GM23248 (cell line): Measurements from ENCODE around the gene TGM1.

Experiments
- EZH2 ChIP-seq: fragments of 200-600 bp; sonication (generic); IDR thresholded peaks from 2 replicates; pipeline ENCODE4 v1.6.1; 2018; ENCODE audit warnings: antibody characterized with exemption, mild to moderate bottlenecking; ENCODE audit not compliant: insufficient read depth, poor library complexity, severe bottlenecking
- EZH2phosphoT487 ChIP-seq: fragments of 200-600 bp; sonication (generic); IDR thresholded peaks from 2 replicates; pipeline ENCODE4 v1.6.1; 2018; ENCODE audit warnings: antibody characterized with exemption, moderate library complexity, mild to moderate bottlenecking, low read depth; ENCODE audit not compliant: insufficient read depth

GRCh38 chr14:24219521-24219920 lies 43.5 kb downstream of the TGM1 start:
- TF ChIP-seq EZH2phosphoT487, result no peak
- TF ChIP-seq EZH2, result no peak
